OCI-LY1 (cell line): ENCODE data around the gene GNAT1.

Experiments
- H2AFZ ChIP-seq: fragments of 200-600 bp; sonication (generic), shearing (Covaris generic); 2 replicates; pipeline ENCODE4 v1.6.0; 2014; ENCODE audit warnings: antibody characterized with exemption, mild to moderate bottlenecking, low read length
- H3F3A ChIP-seq: fragments of 200-600 bp; sonication (generic), shearing (Covaris generic); 2 replicates; pipeline ENCODE4 v1.6.0; 2014; ENCODE audit warnings: mild to moderate bottlenecking, antibody characterized with exemption, low read length, moderate library complexity; ENCODE audit not compliant: insufficient read depth
- H3K27ac ChIP-seq: fragments of 200-600 bp; sonication (generic); 2 replicates; pipeline ENCODE4 v1.5.1; 2014; ENCODE audit warnings: low read length, mixed run types, mild to moderate bottlenecking, low read depth; ENCODE audit not compliant: poor library complexity, severe bottlenecking
- H3K27me3 ChIP-seq: fragments of 200-600 bp; sonication (generic); 2 replicates; pipeline ENCODE4 v1.6.0; 2014; ENCODE audit warnings: antibody characterized with exemption, mild to moderate bottlenecking, low read length, moderate library complexity; ENCODE audit not compliant: insufficient read depth
- H3K36me3 ChIP-seq: fragments of 200-600 bp; sonication (generic); 2 replicates; pipeline ENCODE4 v1.6.1; 2014; ENCODE audit warnings: mild to moderate bottlenecking, antibody characterized with exemption, low read length, moderate library complexity, mixed read lengths; ENCODE audit not compliant: insufficient read depth
- H3K4me1 ChIP-seq: fragments of 200-600 bp; sonication (generic); 2 replicates; pipeline ENCODE4 v1.5.1; 2014; ENCODE audit warnings: mild to moderate bottlenecking, low read length, moderate library complexity; ENCODE audit not compliant: insufficient read depth, severe bottlenecking
- H3K4me2 ChIP-seq: fragments of 200-600 bp; sonication (generic), shearing (Covaris generic); 2 replicates; pipeline ENCODE4 v1.6.1; 2014; ENCODE audit warnings: low read length
- H3K4me3 ChIP-seq: fragments of 200-600 bp; sonication (generic); 2 replicates; pipeline ENCODE4 v1.5.1; 2014; ENCODE audit warnings: low read length, low read depth, mild to moderate bottlenecking, mixed read lengths; ENCODE audit not compliant: poor library complexity, severe bottlenecking
- H3K79me2 ChIP-seq: fragments of 200-600 bp; shearing (Covaris generic); 2 replicates; pipeline ENCODE4 v1.6.1; 2016; ENCODE audit warnings: mixed run types, low read length, mixed read lengths; ENCODE audit not compliant: insufficient read depth
- H3K9ac ChIP-seq: fragments of 200-600 bp; sonication (generic), shearing (Covaris generic); 2 replicates; pipeline ENCODE4 v1.6.1; 2014; ENCODE audit warnings: mild to moderate bottlenecking, low read length, mixed read lengths
- H3K9me2 ChIP-seq: fragments of 200-600 bp; sonication (generic), shearing (Covaris generic); 2 replicates; pipeline ENCODE4 v1.6.1; 2014; ENCODE audit warnings: low read depth, mild to moderate bottlenecking, low read length, mixed read lengths
- H3K9me3 ChIP-seq: fragments of 200-600 bp; shearing (Covaris generic); 2 replicates; pipeline ENCODE4 v1.6.1; 2014; ENCODE audit warnings: low read length, mixed read lengths
- H4K20me1 ChIP-seq: fragments of 200-600 bp; sonication (generic), shearing (Covaris generic); 2 replicates; pipeline ENCODE4 v1.6.0; 2016; ENCODE audit warnings: mild to moderate bottlenecking, low read length; ENCODE audit not compliant: insufficient read depth
- CTCF ChIP-seq: fragments of 200-600 bp; sonication (generic), shearing (Covaris generic); IDR thresholded peaks from 2 replicates; pipeline ENCODE4 v1.5.1; 2017; ENCODE audit warnings: mild to moderate bottlenecking, antibody characterized with exemption, low read length, moderate library complexity, mixed read lengths
- EZH2 ChIP-seq: fragments of 200-600 bp; sonication (generic), shearing (Covaris generic); IDR thresholded peaks from 2 replicates; pipeline ENCODE4 v1.8.0; 2017; ENCODE audit warnings: borderline replicate concordance, mixed run types, mild to moderate bottlenecking, antibody characterized with exemption, low read length, moderate library complexity, mixed read lengths

The GNAT1 gene

GRCh38 chr3:50168791-50169190, 22.6 kb upstream of the GNAT1 start:
- H3K27ac ChIP-seq, result no peak overlapping the region
- no peaks in the 10 kb centered on the region; the same call in 1 of the 2 replicates for H3K27me3 ChIP-seq
- H3K9me2 ChIP-seq, result no peaks in the 10 kb centered on the region
- H3K36me3 ChIP-seq, result no peaks in the 10 kb centered on the region
- H4K20me1 ChIP-seq, result no peaks in the 10 kb centered on the region
- no peak overlapping the region for H3K4me3 ChIP-seq
- H3K79me2 ChIP-seq, result no peaks in the 10 kb centered on the region
- H2AFZ ChIP-seq, result no peak overlapping the region
- H3K4me1 ChIP-seq, result no peaks in the 10 kb centered on the region
- H3F3A ChIP-seq, result no peaks in the 10 kb centered on the region
- no peak for TF ChIP-seq EZH2
- no peak for TF ChIP-seq CTCF
- H3K4me2 ChIP-seq, result no peak overlapping the region
- no peak overlapping the region for H3K9ac ChIP-seq
- H3K9me3 ChIP-seq, result no peaks in the 10 kb centered on the region

GRCh38 chr3:50169232-50169832, 22.1 kb upstream of the GNAT1 start:
- Histone ChIP-seq H3K79me2 (no peaks in the 10 kb centered on the region), H3K9me3 (no peaks in the 10 kb centered on the region), H3K9ac (no peak overlapping the region), H3K27ac (no peak overlapping the region), H3K9me2 (no peaks in the 10 kb centered on the region), H3F3A (no peaks in the 10 kb centered on the region), H3K36me3 (no peaks in the 10 kb centered on the region), H4K20me1 (no peaks in the 10 kb centered on the region), H3K4me1 (no peaks in the 10 kb centered on the region), H3K4me3 (no peak overlapping the region), H3K4me2 (no peak overlapping the region), H3K27me3 (no peaks in the 10 kb centered on the region; the same call in 1 of the 2 replicates), H2AFZ (no peak overlapping the region)
- TF ChIP-seq EZH2 (no peak), CTCF (no peak)

- Histone ChIP-seq H4K20me1 (no peaks in the 10 kb centered on the region), H3K9ac (no peak overlapping the region), H3K9me2 (no peaks in the 10 kb centered on the region), H3K9me3 (no peaks in the 10 kb centered on the region), H3K4me3 (no peak overlapping the region), H3K4me1 (no peaks in the 10 kb centered on the region), H3K27me3 (no peaks in the 10 kb centered on the region; the same call in 1 of the 2 replicates), H3K27ac (no peak overlapping the region), H3F3A (no peaks in the 10 kb centered on the region), H3K4me2 (no peak overlapping the region), H2AFZ (no peak overlapping the region), H3K79me2 (no peaks in the 10 kb centered on the region), H3K36me3 (no peaks in the 10 kb centered on the region)
- TF ChIP-seq EZH2, result no peak
- no peak for TF ChIP-seq CTCF
Observed at GRCh38 chr3:50169858-50170257, 21.6 kb upstream of the GNAT1 start.
